GM12891 (cell line): ENCODE measurements around the gene MAVS.

Source experiments
- POLR2A ChIP-seq: IDR thresholded peaks from 2 replicates; pipeline ENCODE4 v1.6.1; 2011; ENCODE audit warnings: low read depth, low read length, control low read depth
- POLR2AphosphoS5 ChIP-seq: IDR thresholded peaks from 2 replicates; pipeline ENCODE4 v1.6.1; 2011; ENCODE audit warnings: low read depth, low read length, control low read depth
- POU2F2 ChIP-seq: IDR thresholded peaks from 2 replicates; pipeline ENCODE4 v1.6.1; 2011; ENCODE audit warnings: low read depth, mild to moderate bottlenecking, control low read depth, low read length, moderate library complexity
- TAF1 ChIP-seq: IDR thresholded peaks from 2 replicates; pipeline ENCODE4 v1.6.1; 2011; ENCODE audit warnings: low read depth, low read length, control low read depth

DNA sequence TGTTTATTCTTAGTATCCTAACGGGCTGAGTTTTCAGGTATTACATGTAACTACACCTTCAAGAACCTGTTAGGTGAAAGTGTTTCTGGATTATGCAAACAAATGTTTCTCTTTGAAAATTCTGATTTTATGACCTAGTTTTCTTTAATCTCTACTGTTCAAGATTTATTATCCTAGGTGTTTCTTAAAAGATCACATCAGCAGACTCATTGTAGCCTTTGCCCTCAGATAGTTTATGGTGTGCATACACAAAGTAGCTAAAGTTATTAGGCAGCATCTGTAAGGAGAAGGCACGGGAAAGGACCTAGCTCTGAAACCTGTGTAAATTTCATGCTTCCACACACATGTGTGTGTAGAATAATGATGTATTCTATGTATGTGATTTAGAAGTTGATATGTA lies 64.2 kb downstream of the MAVS start:
- TF ChIP-seq TAF1 (no peak), POLR2AphosphoS5 (no peak), POLR2A (no peak), POU2F2 (no peak)
